A673 (cell line): ENCODE measurements around the gene SLC35D3. TPM values are rescaled to one million over a fixed set of nuclear protein-coding genes. Genes with fewer than 3 reads are reported as not detected.

Experiments
- BruUV-seq: library from RNA; stranded (reverse); fragments of 400-500 nt; replicated peaks from 2 replicates; lab custom pipeline; 2021; lab: Mats Ljungman, UMichigan
- CTCF ChIA-PET: fragments of 300-600 bp; sonication (Branson Sonifier 250); formaldehyde crosslinking; loops from one replicate; lab custom pipeline; 2022; ENCODE audit warnings: antibody characterized with exemption; lab: Charles Lee
- POLR2A ChIA-PET: fragments of 300-600 bp; sonication (Branson Sonifier 250); formaldehyde crosslinking; loops from one replicate; lab custom pipeline; 2022; ENCODE audit warnings: antibody characterized with exemption; ENCODE audit not compliant: low non-redundant PET; lab: Charles Lee
- DNase-seq: peaks from one replicate; pipeline ENCODE4 v3.0.0-alpha.2; 2015; ENCODE audit warnings: low spot score
- H3K27ac ChIP-seq: fragments of 200-600 bp; sonication (generic); 2 replicates; pipeline ENCODE4 v1.5.1; 2016; ENCODE audit warnings: mixed run types, low read depth, mild to moderate bottlenecking, mixed read lengths, antibody characterized with exemption, low read length; ENCODE audit not compliant: poor library complexity, severe bottlenecking
- H3K27me3 ChIP-seq: fragments of 200-600 bp; sonication (generic); replicated peaks from 2 replicates; pipeline ENCODE4 v1.6.1; 2017; ENCODE audit warnings: mixed run types, low read depth, mild to moderate bottlenecking, mixed read lengths, antibody characterized with exemption, low read length; ENCODE audit not compliant: insufficient read depth, poor library complexity
- H3K36me3 ChIP-seq: fragments of 200-600 bp; sonication (generic); 2 replicates; pipeline ENCODE4 v1.6.1; 2016; ENCODE audit warnings: mixed run types, mild to moderate bottlenecking, mixed read lengths, antibody characterized with exemption, low read length; ENCODE audit not compliant: insufficient read depth, poor library complexity, severe bottlenecking
- H3K4me1 ChIP-seq: fragments of 200-600 bp; sonication (generic); 2 replicates; pipeline ENCODE4 v1.6.1; 2017; ENCODE audit warnings: mixed run types, mild to moderate bottlenecking, mixed read lengths, antibody characterized with exemption, low read length; ENCODE audit not compliant: insufficient read depth, poor library complexity, severe bottlenecking
- H3K4me3 ChIP-seq: fragments of 200-600 bp; sonication (generic); 2 replicates; pipeline ENCODE4 v1.5.1; 2016; ENCODE audit warnings: low read depth, mixed run types, mild to moderate bottlenecking, mixed read lengths, low read length; ENCODE audit not compliant: poor library complexity, severe bottlenecking
- H3K9me3 ChIP-seq: fragments of 200-600 bp; sonication (generic); 2 replicates; pipeline ENCODE4 v1.6.1; 2016; ENCODE audit warnings: mixed run types, low read depth, mild to moderate bottlenecking, mixed read lengths, antibody characterized with exemption, low read length; ENCODE audit not compliant: poor library complexity, severe bottlenecking
- CTCF ChIP-seq: fragments of 300-800, 200-600 bp; sonication (generic); conservative IDR thresholded peaks from 2 replicates; pipeline ENCODE4 v1.5.1; 2017; ENCODE audit warnings: low read depth, mild to moderate bottlenecking, antibody characterized with exemption, low read length, moderate library complexity, mixed read lengths
- EZH2 ChIP-seq: fragments of 200-600 bp; sonication (generic); IDR thresholded peaks from 2 replicates; pipeline ENCODE4 v1.6.1; 2017; ENCODE audit warnings: borderline replicate concordance, low read depth, mild to moderate bottlenecking, mixed read lengths, antibody characterized with exemption, low read length; ENCODE audit not compliant: poor library complexity, severe bottlenecking
- intact Hi-C: fragments of 100-400 bp; cut with micrococcal nuclease; formaldehyde crosslinking; loops from one replicate; pipeline ENCODE4 v1.10.0; 2022; ENCODE audit not compliant: unreplicated experiment
- total RNA-seq: library from RNA; stranded (reverse); gene quantifications from 2 replicates; pipeline ENCODE4 v1.2.3, GENCODE V29; 2021

Gene SLC35D3
- total RNA-seq, 1 experiment from 2014 or later, result not detected

GRCh38 chr6:136880748-136881460 lies 41.2 kb upstream of the SLC35D3 start:
- H3K4me1 ChIP-seq, result no peaks in the 10 kb centered on the region
- no peaks in the 10 kb centered on the region for H3K36me3 ChIP-seq
- no peaks in the 10 kb centered on the region for H3K9me3 ChIP-seq
- no peak for DNase-seq
- BruUV-seq, result no TSS peak
- no peak overlapping the region for H3K27ac ChIP-seq
- H3K27me3 ChIP-seq, result no peaks in the 10 kb centered on the region
- ChIA-PET POLR2A (no interaction called here), CTCF (no interaction called here)
- TF ChIP-seq EZH2 (no peak), CTCF (no peak)
- H3K4me3 ChIP-seq, result no peak overlapping the region
- intact Hi-C loops, result no loop called here

- H3K4me3 ChIP-seq, result no peak overlapping the region
- H3K27me3 ChIP-seq, result no peaks in the 10 kb centered on the region
- CTCF ChIA-PET, result no interaction called here
- H3K4me1 ChIP-seq, result peaks cover 32% of the 10 kb centered on the region
- intact Hi-C loops, result no loop called here
- POLR2A ChIA-PET, result no interaction called here
- no peaks in the 10 kb centered on the region for H3K36me3 ChIP-seq
- TF ChIP-seq CTCF, result no peak
- TF ChIP-seq EZH2, result no peak
- H3K9me3 ChIP-seq, result no peaks in the 10 kb centered on the region
- BruUV-seq, result no TSS peak
- no peak for DNase-seq
- H3K27ac ChIP-seq, result no peak overlapping the region
These were observed 36.0 kb upstream of the SLC35D3 start for GRCh38 chr6:136886091-136886490.

DNA sequence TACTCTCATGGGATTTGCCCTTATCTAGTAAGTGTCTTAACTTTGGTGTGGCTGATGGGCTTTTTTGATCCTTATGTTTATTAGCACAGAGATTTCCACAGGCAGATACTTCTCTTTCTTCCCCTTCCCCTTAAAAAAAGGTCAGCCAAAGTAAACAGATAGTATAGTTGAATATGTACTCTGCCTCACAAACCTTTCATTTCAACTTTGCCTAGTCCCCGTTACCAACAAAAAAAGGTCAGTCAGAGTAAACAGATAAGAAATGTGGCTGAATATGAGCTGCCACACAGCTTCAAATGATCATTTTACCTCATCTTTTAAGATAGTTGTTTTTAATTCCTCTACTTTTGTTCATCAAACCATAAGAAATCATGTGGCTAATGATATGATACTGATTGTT lies 34.1 kb upstream of the SLC35D3 start:
- no peaks in the 10 kb centered on the region for H3K36me3 ChIP-seq
- TF ChIP-seq CTCF (no peak), EZH2 (no peak)
- H3K4me1 ChIP-seq, result peaks cover 32% of the 10 kb centered on the region
- BruUV-seq, result no TSS peak
- ChIA-PET POLR2A (no interaction called here), CTCF (no interaction called here)
- H3K9me3 ChIP-seq, result no peaks in the 10 kb centered on the region
- H3K4me3 ChIP-seq, result no peak overlapping the region
- no peak overlapping the region for H3K27ac ChIP-seq
- no peak for DNase-seq
- H3K27me3 ChIP-seq, result no peaks in the 10 kb centered on the region
- intact Hi-C loops, result no loop called here
